Stimulated activated CD4-positive, alpha-beta T cell treated with anti-CD3 and anti-CD28 coated beads, Interleukin-1b, Interleukin-23, amount 100 ng/mL, for 1 hour (primary cell): ENCODE data around the gene PEX5L.
"Not testable (repeated sequence)": the region's sequence is repeated elsewhere in the genome, so short reads cannot be mapped to it uniquely, and the experiment has no call there.

Experiments
- DNase-seq, 2 donors: peaks; one replicate each; pipeline ENCODE4 v3.0.0-alpha.2; 2020; ENCODE audit warnings: low read depth in 2 of 2

Gene PEX5L

DNA sequence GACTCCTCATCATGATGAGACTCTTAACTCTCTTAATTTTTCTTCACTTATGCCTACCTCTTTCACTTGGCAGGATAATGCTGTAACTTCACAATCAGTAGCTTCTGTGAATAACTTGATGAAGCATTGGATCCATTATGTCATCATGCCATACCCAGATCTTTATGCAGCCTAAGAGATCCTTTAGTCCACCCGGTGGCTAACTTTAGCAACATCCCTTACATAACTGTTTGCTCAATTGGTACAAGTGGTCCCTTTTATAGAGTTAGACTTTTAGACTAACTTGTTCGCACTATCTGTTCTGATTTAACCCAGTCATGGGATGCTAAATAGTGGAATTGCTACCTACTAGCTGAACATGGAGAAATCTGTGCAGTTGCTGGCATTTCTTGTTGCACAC, 199.4 kb downstream of the PEX5L start:
- no peak for DNase-seq

DNA sequence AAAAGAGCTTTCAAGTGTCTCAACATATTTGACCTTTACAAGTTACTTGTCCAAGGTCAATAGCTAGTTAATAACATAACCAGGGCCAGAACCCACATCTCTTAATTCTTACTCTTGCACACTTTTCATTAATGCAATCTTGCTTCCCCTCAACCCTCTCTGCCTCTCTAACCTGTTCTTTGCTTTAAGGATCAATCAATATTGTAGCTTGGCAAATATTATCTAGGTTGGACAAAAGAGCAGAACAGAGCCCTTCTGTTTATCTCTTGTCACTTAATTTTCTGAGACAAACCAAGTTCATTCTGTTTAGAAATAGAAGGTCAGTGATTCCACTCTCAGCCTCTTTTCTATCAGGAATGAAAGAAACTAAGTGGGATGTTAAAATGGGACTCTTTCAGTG, 203.4 kb downstream of the PEX5L start:
- no peak for DNase-seq

DNA sequence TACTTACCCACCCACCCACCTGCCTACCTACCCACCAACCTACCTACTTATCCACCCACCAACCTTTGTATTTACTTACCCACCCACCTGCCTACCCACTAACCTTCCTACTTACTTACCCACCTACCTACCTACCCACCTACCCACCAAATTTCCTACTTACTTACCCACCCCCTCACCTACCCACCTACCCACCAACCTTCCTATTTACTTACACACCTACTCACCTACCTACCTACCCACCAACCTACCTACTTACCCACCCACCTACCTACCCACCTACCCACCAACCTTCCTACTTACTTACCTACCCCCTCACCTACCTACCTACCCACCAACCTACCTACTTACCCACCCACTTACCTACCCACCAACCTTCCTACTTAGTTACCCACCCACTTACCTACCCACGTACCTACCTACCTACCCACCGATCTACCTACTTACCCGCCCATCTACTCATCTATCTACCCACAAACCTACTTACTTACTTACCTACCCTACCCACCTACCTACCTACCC, 204.3 kb downstream of the PEX5L start:
- DNase-seq, result no peak

DNA sequence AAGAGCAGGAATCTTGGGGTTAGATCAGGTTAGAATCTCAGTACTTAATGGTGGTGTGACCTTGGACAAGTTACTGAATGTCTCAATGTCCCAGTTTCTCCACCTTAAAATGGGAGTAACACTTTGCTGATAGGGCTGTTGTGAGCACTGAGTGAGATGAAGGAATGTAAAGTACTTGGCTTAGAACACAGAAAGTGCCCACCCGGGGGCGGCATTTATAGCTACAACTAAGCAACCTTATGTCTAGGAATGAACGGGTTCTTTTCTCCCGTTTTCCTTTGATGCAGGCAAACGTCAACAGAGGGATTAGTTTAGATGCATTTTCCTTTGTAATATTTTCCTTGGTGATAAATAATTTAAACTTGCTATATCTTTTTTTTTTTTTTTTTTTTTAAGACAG, 207.3 kb downstream of the PEX5L start:
- no peak for DNase-seq

DNA sequence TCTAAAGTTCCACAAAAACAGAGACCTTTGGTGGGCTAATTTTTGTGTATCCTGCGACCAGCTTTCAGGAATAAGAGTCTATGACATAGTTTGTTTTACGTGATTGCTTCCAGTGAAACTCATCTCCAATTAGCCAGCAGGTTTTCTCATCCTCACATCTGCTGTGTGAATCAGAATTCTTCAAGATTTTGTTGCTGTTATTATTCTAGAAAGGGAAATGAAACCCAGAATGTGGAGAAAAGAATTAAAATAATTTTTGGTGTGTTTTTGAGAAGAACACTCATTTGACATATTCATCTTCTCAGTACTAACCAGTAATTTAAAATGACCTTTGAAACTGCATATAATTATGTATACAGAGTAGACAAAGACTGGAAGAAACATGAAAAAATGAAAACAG, 208.0 kb downstream of the PEX5L start:
- DNase-seq, result no peak

DNA sequence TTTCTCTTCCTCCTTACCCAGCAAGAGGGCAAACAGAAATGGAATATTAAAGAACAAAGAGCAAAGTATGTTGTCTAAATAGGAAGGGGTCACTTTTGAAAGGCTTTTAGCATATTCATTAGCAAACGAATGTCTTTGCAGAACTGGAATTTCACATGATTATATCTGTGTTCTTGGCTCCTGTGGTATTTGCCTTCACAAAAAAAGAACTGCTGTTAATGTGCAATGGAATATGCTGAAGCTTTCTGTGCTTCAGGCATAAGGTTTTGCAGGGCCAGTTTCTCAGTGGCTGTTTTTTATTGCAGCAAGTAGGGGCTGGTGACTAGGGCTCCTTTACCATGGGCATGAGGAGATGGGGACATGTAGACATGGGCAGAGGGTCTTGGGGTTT, 210.5 kb downstream of the PEX5L start:
- DNase-seq, result no peak

DNA sequence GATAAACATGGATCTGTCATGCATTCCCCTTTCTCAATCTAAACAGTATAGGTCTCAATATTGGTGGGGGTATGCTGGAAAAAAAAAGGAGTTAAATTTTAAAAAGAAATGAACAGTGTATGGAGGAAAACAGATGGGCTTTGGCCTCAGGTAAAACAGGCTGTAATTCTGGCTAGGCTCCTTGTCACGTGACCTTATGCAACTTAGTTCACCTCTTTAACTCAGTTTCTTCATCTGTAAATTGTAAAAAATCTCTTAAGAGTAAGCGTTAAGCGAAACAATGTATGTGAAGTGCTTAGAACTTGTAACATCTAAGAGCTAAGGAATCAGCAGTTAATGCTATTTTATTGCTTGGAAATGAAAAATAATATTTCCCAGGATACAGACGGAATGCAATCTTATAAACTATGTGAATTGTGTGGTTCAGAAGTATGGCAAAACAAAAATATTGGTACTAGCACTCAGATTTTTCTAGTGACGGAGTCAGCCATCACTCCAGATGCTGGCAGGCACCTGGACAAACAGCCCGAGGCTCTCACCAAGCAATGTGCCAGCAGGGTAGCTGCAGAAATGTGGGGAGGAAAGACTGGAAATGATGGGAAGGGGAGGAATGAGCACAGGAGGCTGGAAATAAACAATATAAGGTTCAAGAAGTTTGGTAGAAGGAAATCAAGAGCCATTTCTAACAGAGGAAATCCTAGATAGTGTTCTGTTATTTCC, 211.1 kb downstream of the PEX5L start:
- no peak for DNase-seq

DNA sequence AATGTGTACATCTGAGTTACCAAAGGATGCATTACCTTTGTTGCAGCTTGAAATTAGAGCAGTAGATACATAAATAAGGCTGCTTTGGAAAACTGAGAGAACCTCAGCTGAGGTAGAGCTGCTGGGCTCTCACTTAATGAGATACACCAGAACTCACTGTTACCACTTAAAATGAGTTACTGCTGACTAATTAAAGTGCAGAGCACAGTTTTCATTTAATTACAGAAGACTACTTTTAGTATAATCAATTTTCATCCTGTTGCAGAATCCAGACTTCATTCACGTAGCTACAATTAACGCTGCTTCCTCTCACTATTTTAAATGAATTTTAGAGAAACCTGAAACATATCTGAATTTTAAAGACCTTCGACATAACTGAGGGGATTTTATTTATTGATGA, 214.4 kb downstream of the PEX5L start:
- DNase-seq, result no peak

DNA sequence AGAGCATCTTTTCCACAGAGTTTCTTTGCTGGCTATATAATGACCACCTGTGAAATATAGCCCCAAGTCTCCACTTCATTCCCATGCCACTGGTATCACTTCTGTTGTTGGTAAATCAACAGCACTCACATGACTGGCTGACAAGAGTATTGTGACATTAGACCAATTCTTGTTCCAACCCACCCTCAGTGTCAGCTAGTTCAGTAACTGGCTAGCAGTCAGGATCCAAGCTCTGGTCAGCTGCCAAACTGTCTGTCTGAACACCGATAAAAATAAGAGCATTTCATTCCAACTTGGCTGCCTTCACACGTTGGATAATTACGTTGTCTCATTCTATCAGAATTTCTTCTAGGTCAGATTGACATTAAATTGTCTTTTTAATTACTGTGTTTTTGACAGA, 217.4 kb downstream of the PEX5L start:
- no peak for DNase-seq

DNA sequence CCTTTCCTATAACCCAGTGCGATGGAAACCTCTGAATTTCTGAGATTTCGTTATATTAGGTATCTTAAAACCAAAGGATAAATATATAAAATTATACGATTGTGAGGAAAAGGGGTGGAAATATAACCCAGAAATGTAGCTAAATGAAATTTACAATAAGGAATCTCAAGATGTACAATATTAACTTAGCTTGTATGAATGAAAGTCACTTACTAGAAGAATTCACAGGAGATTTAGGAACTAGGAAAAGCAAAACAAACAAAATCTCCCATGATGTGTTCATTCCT, 224.7 kb downstream of the PEX5L start:
- no peak for DNase-seq

DNA sequence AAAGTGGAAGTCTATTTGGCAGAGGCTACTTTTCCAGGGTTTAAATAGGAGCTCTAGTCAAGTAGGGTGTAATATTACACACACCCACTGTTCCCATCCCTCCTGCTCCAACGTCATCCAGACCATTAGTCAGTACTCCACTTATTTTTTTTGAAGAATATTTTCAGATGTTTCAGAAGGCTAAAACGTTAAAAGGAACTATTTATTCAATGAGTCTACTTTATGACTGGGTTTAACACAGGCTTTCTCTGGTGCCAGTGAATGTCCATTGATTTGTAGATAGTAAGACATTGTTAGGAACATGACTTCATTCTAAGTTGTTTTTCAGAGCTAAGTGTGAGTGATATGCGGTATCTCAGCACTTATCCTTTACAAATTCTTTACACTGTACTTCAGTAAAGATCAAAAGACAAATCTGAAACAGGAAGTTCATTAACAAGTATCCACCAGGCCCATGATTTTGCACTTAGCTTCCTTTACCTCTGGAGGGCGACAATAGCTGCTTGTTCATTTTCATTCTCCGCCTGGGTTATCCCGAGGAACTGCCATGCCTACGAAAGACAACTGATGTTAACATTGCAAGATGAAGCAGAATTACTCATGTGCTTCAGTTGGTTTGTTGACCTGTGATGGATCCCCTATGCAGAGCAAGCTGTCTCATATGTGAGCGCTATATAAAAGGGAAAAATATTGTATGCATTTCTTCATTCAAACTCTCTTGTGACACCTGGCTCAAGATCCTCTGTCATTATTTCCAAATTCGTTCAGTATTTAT, 225.2 kb downstream of the PEX5L start:
- DNase-seq, result no peak

DNA sequence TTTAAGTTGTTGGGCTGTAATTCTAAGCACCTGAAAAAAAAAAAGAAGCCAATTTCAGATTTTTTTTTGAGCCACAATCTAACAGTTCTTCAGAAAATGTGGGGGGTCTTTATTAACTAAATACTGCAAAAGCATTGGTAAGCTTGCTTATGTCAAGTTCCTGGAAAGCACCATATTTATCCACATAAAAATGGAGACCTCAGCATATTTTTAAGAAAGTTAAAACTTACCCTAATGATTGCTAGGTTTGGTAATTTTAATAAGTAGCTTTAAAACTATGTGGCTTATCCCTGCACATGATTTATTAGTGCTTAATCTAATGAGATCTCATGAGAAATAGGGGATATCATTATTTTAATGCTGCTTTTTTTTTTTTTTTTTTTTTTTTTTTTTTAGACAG, 227.1 kb downstream of the PEX5L start:
- no peak for DNase-seq

DNA sequence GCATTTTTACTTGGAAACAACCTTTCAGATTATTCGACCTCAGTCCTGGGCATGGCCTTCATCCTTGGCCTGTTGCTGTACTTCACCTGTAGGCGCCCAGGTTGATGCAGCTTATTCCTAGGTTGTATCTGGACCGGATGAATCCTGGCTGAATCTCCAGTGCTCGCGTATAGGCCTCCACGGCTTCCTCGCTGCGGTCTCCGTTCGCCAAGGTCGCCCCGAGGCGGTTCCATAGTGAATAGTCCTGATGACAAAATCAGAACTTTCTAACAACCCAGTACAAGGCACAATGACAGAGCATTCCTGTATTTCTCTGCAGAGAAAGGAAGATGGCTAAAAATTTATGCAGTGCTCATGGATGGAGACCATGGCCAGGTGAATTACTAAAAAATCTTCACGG, 229.1 kb downstream of the PEX5L start:
- DNase-seq, result no peak

DNA sequence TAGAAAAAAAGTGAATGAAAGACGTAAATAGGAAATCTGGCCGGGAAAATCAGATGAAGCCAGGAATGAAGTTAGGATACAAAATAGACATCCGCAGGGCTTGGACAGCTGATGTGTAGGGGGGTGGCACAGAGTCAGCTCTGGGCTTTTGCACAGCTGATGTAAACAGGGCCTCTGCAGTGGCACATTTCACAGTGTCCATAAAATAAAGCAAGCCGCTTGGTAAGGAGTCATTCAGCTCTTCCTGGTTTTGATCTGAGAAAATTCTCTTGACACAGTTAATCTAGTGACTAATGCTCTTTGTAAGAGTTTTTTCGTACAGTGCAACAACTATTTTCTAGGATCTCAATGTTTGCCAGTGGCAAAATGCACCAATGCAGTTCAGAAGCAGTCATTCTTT, 230.6 kb downstream of the PEX5L start:
- no peak for DNase-seq

DNA sequence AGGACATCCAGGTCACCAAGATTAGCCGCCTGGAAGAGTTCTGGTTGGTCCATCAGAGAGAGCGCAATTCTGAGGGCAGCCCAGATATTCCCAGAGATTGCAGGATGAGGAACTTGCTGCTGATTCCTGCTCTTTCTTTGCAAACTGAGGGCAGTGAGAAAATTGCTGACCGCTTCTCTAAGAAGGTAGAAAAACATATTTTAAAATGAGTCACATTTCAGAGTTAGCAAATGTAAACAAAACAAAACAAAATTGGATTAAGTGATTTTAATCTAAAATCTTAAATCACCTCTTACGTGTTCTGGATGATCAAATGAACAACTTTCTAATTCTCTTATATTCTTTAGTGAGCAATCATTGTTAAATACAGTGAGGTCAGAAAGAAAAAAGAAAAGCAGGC, 234.9 kb downstream of the PEX5L start:
- DNase-seq, result no peak

DNA sequence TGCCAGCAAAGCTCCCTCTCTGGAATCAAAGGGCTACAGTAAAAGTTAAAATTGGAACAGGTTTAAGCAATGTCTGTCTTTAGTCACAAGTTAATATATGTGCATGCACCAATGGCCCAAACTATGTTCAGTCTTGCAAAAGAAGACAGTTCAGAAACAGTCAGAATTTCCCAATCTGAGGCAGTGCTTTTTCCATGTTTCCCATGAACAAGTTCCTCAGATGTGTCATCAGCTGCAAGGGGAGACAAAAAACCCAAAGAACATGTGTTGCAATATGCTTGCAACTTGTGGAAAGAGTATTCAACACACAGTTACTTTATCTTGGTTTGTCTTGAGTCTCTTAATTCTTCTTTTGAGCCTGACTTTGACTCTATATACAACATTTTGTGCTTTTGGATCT, 235.5 kb downstream of the PEX5L start:
- DNase-seq, result no peak

DNA sequence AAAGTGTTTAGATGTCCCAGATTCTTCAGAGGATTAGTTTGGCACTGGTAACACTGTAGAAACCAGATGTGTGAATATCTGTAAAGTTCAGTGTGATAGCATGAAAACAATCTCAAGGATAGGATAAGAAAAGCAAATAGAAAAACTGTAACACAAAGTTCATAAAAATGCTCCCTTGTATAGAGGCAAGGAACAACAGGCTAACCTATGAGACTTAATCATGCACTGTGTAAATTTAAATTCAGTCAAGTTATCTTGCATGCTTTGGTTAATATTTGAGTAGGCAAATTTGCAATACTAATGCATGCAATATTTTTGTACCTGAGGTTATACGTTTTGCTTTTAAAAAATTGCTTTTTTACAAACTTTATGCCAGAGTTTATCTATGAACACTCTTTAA, 239.5 kb downstream of the PEX5L start:
- DNase-seq, result no peak

DNA sequence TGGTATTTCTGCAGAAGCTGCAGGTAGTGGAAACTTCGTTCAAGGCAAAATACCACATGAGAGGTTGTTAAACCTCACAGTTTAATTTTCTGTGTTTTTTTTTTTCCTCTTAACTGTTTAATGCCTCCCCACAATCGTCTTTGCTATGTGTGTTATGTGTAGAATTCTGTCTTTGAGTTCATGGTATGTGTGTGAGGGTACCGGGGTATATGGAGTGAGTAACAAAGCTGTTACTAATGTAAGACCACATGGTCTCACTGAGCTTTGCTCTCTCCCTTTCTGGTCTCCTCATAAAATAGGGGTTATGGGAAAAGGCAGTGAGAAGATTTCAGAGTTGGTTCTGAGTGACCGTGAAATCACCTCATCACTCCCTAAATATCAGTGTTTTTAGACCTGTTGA, 240.3 kb downstream of the PEX5L start:
- no peak for DNase-seq

DNA sequence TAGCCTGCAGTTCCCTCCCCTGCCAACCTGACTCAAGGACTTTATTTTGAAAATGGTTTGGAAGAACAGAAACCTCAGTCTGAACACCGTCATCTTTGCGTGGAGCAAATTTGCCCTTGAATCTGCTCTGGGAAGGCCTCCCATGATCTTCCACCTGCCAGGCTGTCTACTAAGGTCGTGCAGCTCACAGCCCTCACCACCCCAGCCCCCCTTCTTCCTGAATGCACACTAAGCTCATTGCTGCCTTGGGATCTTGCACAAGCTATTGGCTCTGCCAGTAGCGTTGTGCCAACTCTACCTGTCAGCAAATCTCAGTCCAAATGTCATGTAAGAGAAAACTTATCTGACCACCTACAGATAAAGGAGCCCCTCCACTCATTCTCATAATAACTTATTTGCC, 242.4 kb downstream of the PEX5L start:
- DNase-seq, result no peak

DNA sequence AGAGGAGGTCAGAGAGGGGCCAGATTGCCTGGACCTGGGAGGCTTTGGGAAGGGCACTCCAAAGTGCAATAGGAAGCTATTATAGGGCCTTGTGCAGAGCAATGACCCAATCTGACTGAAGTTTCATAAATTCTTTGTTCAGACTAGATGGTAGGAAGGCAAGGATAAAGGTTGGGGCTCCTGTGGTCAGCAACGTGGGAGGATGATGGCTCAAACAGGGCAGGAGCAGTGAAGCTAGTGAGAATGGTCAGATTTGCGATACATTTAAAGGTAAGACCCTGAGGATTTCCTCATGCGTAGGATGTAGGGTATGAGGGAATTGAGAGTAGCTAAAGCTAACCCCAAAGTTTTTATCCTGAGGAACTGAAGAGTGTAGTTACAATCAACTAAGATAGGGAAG, 244.9 kb downstream of the PEX5L start:
- no peak for DNase-seq

DNA sequence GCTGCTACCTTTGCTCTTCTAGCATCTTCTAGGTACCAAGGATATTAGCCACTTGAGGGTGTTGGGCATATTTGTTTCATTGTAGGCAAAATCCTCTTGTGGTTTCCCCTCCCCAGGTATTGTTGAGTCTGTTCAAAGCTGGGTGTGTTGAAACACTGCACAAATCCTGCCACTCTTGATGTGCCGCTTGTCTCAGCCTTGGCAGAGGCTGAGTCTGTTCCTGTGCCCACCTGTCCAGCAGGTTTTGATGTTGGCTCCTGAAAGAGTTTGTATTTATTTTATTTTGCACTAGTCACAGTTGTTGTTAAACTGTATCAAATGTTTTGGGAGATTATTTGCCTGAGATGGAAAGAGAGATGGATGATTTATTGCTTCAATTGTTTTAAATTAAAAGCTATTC, 247.7 kb downstream of the PEX5L start:
- no peak for DNase-seq

DNA sequence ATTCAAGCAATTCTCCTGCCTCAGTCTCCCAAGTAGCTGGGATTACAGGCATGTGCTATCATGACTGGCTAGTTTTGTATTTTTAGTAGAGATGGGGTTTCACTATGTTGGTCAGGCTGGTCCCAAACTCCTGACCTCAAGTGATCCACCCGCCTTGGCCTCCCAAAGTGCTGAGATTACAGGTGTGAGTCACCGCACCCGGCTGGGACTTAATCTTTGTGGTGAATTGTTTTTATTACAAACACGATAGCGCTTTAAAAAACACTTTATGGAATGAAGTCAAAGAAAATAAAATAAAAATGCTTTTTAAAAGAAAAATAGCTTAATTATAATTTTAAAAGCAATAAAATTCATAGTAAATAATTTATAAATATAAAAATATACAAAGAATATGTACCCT, 253.9 kb downstream of the PEX5L start:
- not testable (repeated sequence) for DNase-seq

DNA sequence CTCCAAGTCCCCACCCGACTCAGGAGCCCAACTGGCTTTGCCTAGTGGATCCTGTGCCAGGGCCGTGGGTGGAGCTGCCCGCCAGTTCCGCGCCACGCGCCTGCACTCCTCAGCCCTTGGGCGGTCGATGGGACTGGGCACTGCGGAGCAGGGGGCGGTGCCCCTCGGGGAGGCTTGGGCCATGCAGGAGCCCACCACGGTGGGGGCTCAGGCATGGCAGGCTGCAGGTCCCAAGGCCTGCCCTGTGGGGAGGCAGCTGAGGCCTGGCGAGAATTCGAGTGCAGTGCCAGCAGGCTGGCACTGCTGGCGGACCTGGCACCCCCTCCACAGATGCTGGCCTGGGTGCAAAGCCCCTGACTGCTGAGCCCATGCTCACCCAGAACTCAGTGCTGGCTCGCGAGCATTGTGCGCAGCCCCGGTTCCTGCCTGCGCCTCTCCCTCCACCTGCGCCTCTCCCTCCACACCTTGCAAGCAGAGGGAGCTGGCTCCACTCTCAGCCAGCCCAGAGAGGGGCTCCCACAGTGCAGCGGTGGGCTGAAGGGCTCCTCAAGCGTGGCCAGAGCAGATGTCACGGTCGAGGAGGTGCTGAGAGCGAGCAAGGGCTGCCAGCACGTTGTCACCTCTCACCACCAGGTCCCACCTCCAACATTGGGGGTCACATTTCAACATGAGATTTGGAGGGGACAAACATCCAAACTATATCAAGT, 261.2 kb downstream of the PEX5L start:
- DNase-seq, result no peak
